ENCODE results near the gene EFCAB8. TPM values are rescaled to one million over a fixed set of nuclear protein-coding genes. Genes with fewer than 3 reads are reported as not detected.

EFCAB8 gene
- total and polyA plus RNA-seq, 9 donors, result 0.08 to 0.20 TPM; not detected in 7

DNA sequence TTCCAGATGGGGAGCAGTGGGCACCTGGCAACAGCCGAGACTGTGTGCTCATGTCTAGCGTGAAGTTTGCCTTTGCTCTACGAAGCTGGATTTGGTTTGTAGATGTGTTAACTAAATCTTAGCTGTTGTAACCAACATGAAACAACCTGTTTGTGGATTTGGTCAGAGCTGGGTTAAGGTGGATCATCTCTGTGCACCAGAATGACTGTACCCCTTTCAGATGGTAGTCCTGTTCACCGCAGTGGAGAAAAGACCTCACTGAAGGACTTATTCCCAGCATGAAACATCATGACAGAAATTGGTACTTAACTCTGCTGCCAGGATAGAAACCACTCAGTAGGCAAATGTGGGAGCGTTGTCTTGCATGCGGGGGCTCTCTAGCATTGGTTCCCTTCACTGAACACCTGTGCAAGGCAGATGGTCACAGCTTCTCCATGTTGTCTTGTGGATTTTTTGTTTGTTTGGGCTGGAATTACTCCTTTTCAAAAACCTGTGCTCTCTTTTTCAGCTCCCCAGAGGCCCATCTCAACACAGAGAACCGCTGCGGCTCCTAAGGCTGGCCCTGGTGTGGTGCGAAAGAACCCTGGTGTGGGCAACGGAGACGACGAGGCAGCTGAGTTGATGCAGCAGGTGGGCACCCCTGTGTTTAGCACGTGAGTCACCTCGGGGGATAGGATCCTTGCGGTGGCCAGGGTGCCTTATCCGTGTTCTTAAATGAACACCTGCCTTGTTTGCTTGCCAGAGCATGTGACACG lies 19.3 kb upstream of the EFCAB8 start:
- TF ChIP-seq, protein P1, sequence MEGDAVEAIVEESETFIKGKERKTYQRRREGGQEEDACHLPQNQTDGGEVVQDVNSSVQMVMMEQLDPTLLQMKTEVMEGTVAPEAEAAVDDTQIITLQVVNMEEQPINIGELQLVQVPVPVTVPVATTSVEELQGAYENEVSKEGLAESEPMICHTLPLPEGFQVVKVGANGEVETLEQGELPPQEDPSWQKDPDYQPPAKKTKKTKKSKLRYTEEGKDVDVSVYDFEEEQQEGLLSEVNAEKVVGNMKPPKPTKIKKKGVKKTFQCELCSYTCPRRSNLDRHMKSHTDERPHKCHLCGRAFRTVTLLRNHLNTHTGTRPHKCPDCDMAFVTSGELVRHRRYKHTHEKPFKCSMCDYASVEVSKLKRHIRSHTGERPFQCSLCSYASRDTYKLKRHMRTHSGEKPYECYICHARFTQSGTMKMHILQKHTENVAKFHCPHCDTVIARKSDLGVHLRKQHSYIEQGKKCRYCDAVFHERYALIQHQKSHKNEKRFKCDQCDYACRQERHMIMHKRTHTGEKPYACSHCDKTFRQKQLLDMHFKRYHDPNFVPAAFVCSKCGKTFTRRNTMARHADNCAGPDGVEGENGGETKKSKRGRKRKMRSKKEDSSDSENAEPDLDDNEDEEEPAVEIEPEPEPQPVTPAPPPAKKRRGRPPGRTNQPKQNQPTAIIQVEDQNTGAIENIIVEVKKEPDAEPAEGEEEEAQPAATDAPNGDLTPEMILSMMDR (IDR thresholded peaks at IDR 0.05), result no peak
- TF ChIP-seq EP300 (IDR thresholded peaks at IDR 0.05) (no peak), POLR2A (IDR thresholded peaks at IDR 0.05) (no peak)
- DNase-seq, result no peak
- no peaks in the 10 kb centered on the region for H3K9me3 ChIP-seq
- H3K27ac ChIP-seq, result no peak overlapping the region
- H3K27me3 ChIP-seq, result no peaks in the 10 kb centered on the region
- 87 to 92% (median 92%) methylated on average over 17 of the region's 17 CpGs for WGBS, 3 donors
- no peak overlapping the region for H3K4me3 ChIP-seq
- no peaks in the 10 kb centered on the region for H3K4me1 ChIP-seq (ENCODE audit: insufficient read depth)
- H3K36me3 ChIP-seq, result no peaks in the 10 kb centered on the region
- intact Hi-C loops (cut with DNase I), result no loop called here

DNA sequence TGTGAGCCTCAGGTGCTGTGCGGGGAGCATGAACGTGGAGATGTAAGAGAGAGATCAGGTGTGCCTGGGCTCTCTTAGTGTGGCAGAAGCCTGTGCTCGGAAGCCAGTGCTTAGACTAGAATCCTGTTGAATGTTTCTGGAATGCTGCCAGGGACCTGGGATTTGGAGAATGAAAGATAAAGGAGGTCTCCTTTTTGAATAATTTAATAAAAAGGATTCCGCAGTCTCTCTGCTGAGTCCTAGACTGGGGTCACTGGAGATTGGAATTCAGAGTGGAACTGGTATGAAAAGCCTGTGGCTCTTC lies 18.8 kb upstream of the EFCAB8 start:
- TF ChIP-seq, protein P1 (IDR thresholded peaks at IDR 0.05), result no peak
- no peak for TF ChIP-seq EP300 (IDR thresholded peaks at IDR 0.05)
- H3K4me1 ChIP-seq (ENCODE audit: insufficient read depth), result no peaks in the 10 kb centered on the region
- 85 to 90% (median 86%) methylated on average over 4 of the region's 4 CpGs for WGBS, 3 donors
- no peak overlapping the region for H3K4me3 ChIP-seq
- H3K27ac ChIP-seq, result no peak overlapping the region
- no peaks in the 10 kb centered on the region for H3K9me3 ChIP-seq
- intact Hi-C loops (cut with DNase I), result no loop called here
- no peaks in the 10 kb centered on the region for H3K27me3 ChIP-seq
- no peaks in the 10 kb centered on the region for H3K36me3 ChIP-seq
- DNase-seq, result no peak

DNA sequence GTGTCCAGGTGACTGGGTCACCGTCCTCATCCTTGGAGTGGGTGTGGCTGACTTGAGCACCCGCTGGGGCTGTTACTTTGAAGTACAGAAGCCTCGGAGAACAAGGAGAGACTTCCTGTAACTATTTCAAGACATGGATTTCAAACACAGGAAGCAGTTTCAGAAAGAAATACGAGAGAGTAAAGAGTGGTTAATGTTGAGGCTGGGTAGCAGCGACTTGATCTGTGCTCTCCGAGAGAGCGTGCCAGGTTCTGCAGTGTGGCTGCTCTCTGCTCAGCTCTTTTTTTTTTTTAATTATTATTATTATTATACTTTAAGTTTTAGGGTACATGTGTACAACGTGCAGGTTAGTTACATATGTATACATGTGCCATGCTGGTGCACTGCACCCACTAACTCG lies 17.5 kb upstream of the EFCAB8 start:
- 80 to 81% (median 80%) methylated on average over 9 of the region's 9 CpGs for WGBS, 3 donors
- intact Hi-C loops (cut with DNase I), result no loop called here
- DNase-seq, result no peak
- no peaks in the 10 kb centered on the region for H3K36me3 ChIP-seq
- H3K4me1 ChIP-seq (ENCODE audit: insufficient read depth), result no peaks in the 10 kb centered on the region
- no peaks in the 10 kb centered on the region for H3K9me3 ChIP-seq
- no peaks in the 10 kb centered on the region for H3K27me3 ChIP-seq
- H3K27ac ChIP-seq, result no peak overlapping the region
- H3K4me3 ChIP-seq, result no peak overlapping the region
- TF ChIP-seq EP300 (IDR thresholded peaks at IDR 0.05), result no peak
- TF ChIP-seq, protein P1 (IDR thresholded peaks at IDR 0.05), result no peak
- TF ChIP-seq POLR2A (IDR thresholded peaks at IDR 0.05), result no peak

DNA sequence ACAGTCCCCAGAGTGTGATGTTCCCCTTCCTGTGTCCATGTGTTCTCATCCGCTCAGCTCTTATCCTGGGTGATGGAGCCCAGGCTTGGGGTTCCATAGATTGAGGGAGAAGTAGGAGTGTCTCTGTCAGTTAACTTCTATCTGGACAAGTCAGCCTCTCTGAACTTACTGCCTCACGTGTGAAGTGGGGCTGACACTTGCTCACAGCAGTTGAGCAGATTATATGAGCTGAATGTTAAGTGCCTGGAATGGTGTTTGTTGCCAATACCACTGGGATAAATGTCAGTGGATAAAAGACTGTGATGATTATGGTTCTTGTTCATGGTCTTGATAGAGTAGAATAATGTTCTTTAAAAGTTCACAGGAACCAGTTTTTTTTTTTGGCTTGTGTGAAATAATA lies 17.1 kb upstream of the EFCAB8 start:
- no peaks in the 10 kb centered on the region for H3K4me1 ChIP-seq (ENCODE audit: insufficient read depth)
- H3K36me3 ChIP-seq, result no peaks in the 10 kb centered on the region
- intact Hi-C loops (cut with DNase I), result no loop called here
- no peaks in the 10 kb centered on the region for H3K9me3 ChIP-seq
- H3K4me3 ChIP-seq, result no peak overlapping the region
- no peak for DNase-seq
- TF ChIP-seq, protein P1 (IDR thresholded peaks at IDR 0.05), result no peak
- TF ChIP-seq POLR2A (IDR thresholded peaks at IDR 0.05), result no peak
- TF ChIP-seq EP300 (IDR thresholded peaks at IDR 0.05), result no peak
- 77 to 84% (median 83%) methylated on average over 2 of the region's 2 CpGs for WGBS, 3 donors
- H3K27me3 ChIP-seq, result no peaks in the 10 kb centered on the region
- H3K27ac ChIP-seq, result no peak overlapping the region

Measured in ovary (tissue), 9 donors.